CD4-positive, alpha-beta T cell treated with Interleukin-15 for 4 hours (primary cell): ENCODE data around the gene TRMU.

Source experiments
- DNase-seq: peaks from one replicate; pipeline ENCODE4 v3.0.0-alpha.2; 2020; ENCODE audit warnings: low spot score

Gene TRMU

GRCh38 chr22:46369716-46370583 lies 34.4 kb downstream of the TRMU start:
- peak; percentile 24 for DNase-seq

GRCh38 chr22:46370584-46371291 lies 35.2 kb downstream of the TRMU start:
- DNase-seq, result peak; percentile 68

GRCh38 chr22:46371623-46372226 lies 36.2 kb downstream of the TRMU start:
- no peak for DNase-seq

GRCh38 chr22:46372686-46373085 lies 37.2 kb downstream of the TRMU start:
- DNase-seq, result no peak

GRCh38 chr22:46373159-46373558 lies 37.6 kb downstream of the TRMU start:
- DNase-seq, result peak; percentile 39

GRCh38 chr22:46373921-46374662 lies 38.6 kb downstream of the TRMU start:
- DNase-seq, result peak; percentile 38

- DNase-seq, result no peak
These were observed 39.4 kb downstream of the TRMU start for GRCh38 chr22:46374663-46375474.

GRCh38 chr22:46376111-46376510 lies 40.6 kb downstream of the TRMU start:
- DNase-seq, result no peak

- no peak for DNase-seq
These were observed 41.5 kb downstream of the TRMU start for GRCh38 chr22:46376908-46377524.

- DNase-seq, result no peak
These were observed 42.3 kb downstream of the TRMU start for GRCh38 chr22:46377525-46378425.

GRCh38 chr22:46378426-46379065 lies 43.0 kb downstream of the TRMU start:
- DNase-seq, result no peak

GRCh38 chr22:46379066-46379930 lies 43.8 kb downstream of the TRMU start:
- no peak for DNase-seq

- DNase-seq, result no peak
These were observed 44.6 kb downstream of the TRMU start for GRCh38 chr22:46380069-46380468.

GRCh38 chr22:46380581-46380980 lies 45.1 kb downstream of the TRMU start:
- DNase-seq, result no peak

GRCh38 chr22:46381142-46381541 lies 45.6 kb downstream of the TRMU start:
- no peak for DNase-seq

GRCh38 chr22:46381731-46382130 lies 46.2 kb downstream of the TRMU start:
- no peak for DNase-seq

- no peak for DNase-seq
These were observed 47.0 kb downstream of the TRMU start for GRCh38 chr22:46382524-46382923.

GRCh38 chr22:46386312-46386711 lies 50.8 kb downstream of the TRMU start:
- no peak for DNase-seq
